ENCODE measurements around the gene PLK4. TPM values are rescaled to one million over a fixed set of nuclear protein-coding genes. Genes with fewer than 3 reads are reported as not detected.

The PLK4 gene
- 1.8 and 2.4 TPM in 2 replicates for total RNA-seq

DNA sequence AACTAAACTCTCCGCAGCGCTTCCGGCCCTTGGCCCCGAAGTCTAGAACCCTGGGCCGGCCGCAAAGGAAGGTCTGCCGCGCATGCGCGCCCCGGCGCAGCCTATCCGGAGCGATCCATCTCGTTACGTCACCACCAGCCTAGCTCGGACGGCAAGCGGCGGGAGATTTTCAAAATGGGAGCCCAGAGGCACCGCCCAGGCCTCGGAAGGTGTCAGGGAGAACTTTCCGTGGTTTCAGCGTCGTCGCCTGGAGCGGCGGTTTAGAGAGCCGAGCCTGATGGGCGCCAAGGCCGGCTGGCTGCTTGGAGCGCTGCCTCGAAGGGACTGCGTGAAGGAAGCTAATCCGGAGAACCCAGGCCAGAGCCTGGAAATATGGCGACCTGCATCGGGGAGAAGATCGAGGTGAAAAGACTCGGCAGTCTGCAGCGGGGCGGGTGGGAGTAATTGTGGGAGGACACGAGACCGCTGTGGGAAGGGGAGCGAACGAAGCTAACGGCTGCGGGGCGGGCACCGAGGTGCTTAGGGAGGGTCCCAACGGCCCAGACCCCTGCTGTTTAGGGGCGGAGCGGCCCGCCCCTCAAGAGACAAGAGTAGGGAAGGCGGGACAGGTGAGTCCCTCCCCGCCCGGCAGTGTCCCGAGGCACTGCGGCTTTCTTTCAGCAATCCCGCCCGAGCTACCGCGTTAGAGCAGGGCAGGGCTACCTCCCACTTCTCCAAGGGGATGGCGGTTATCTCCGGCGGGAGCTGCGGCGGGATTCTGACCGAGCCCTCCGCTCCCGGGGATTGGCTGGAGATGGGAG lies at the start of gene PLK4:
TSS of gene PLK4 (plus strand) at position 131 of the 800 bp plus-strand sequence. CDS start at position 373, 242 bp downstream.

Other genes starting within 250 kb of the PLK4 start
- gene INTU, start 247.9 kb upstream of the PLK4 start, total RNA-seq: 2.0 and 4.5 TPM in 2 replicates
- gene SLC25A31, start 150.5 kb upstream of the PLK4 start, total RNA-seq: not detected in 2 replicates
- gene HSPA4L, start 98.6 kb upstream of the PLK4 start, total RNA-seq: 0.54 and 3.7 TPM in 2 replicates
- gene MFSD8, start 84.3 kb downstream of the PLK4 start, total RNA-seq: 15.6 and 41.7 TPM in 2 replicates
- gene ABHD18, start 84.5 kb downstream of the PLK4 start, total RNA-seq: 3.2 and 4.2 TPM in 2 replicates
- 11.7 and 15.1 TPM in 2 replicates for gene LARP1B, start 180.4 kb downstream of the PLK4 start, total RNA-seq

Data from cardiac atrium fibroblast (primary cell).